ENCODE results near the gene EIF4G2. TPM values are rescaled to one million over a fixed set of nuclear protein-coding genes. Genes with fewer than 3 reads are reported as not detected.
A peak's percentile ranks its signal among the peaks of the same experiment; 100 is the strongest.

EIF4G2 gene
- total RNA-seq (1,000 to 10,000 TPM in 1 of 2 donors, 100 to 1,000 TPM in 1; 852 to 1,027 TPM), polyA plus RNA-seq (ENCODE audit: insufficient read length in 6 of 6) (1,000 to 10,000 TPM in 1 of 6 donors, 100 to 1,000 TPM in 5; 835 to 1,018 (median 941) TPM)
- long read RNA-seq, donor 1, transcript EIF4G2-201 (22 exons, 3,978 nt), result major isoform, 37 of 409 reads
- long read RNA-seq, donor 1, transcript EIF4G2-228 (2 exons, 523 nt), result minor isoform, 18 of 409 reads
- long read RNA-seq, donor 1, transcript EIF4G2-204 (3 exons, 690 nt), result minor isoform, 14 of 409 reads
- long read RNA-seq, donor 1, partial matches to known transcripts, result 331 of 409 reads
- long read RNA-seq, donor 1, other reads (novel, unspliced or antisense), result 0 of 409 reads
- long read RNA-seq, donor 2, transcript EIF4G2-228 (2 exons, 523 nt), result minor isoform, 14 of 386 reads
- long read RNA-seq, donor 2, transcript EIF4G2-201 (22 exons, 3,978 nt), result major isoform, 42 of 386 reads
- long read RNA-seq, donor 2, partial matches to known transcripts, result 317 of 386 reads
- long read RNA-seq, donor 2, other reads (novel, unspliced or antisense), result 0 of 386 reads
- long read RNA-seq, donor 3, transcript EIF4G2-201 (22 exons, 3,978 nt), result major isoform, 53 of 207 reads
- long read RNA-seq, donor 3, transcript EIF4G2-202 (21 exons, 3,346 nt), result minor isoform, 13 of 207 reads
- long read RNA-seq, donor 3, partial matches to known transcripts, result 133 of 207 reads
- long read RNA-seq, donor 3, other reads (novel, unspliced or antisense), result 0 of 207 reads
- long read RNA-seq, donor 4, transcript EIF4G2-201 (22 exons, 3,978 nt), result major isoform, 6 of 44 reads
- long read RNA-seq, donor 4, partial matches to known transcripts, result 31 of 44 reads
- long read RNA-seq, donor 4, other reads (novel, unspliced or antisense), result 4 of 44 reads
- long read RNA-seq, donor 5, transcript EIF4G2-228 (2 exons, 523 nt), result minor isoform, 13 of 282 reads
- long read RNA-seq, donor 5, transcript EIF4G2-201 (22 exons, 3,978 nt), result major isoform, 21 of 282 reads
- long read RNA-seq, donor 5, transcript EIF4G2-204 (3 exons, 690 nt), result minor isoform, 17 of 282 reads
- long read RNA-seq, donor 5, partial matches to known transcripts, result 221 of 282 reads
- long read RNA-seq, donor 5, other reads (novel, unspliced or antisense), result 5 of 282 reads
- long read RNA-seq, donor 6, transcript EIF4G2-201 (22 exons, 3,978 nt), result major isoform, 51 of 235 reads
- long read RNA-seq, donor 6, transcript EIF4G2-228 (2 exons, 523 nt), result minor isoform, 7 of 235 reads
- long read RNA-seq, donor 6, partial matches to known transcripts, result 168 of 235 reads
- long read RNA-seq, donor 6, other reads (novel, unspliced or antisense), result 0 of 235 reads
- long read RNA-seq, donor 7, transcript EIF4G2-201 (22 exons, 3,978 nt), result major isoform, 25 of 49 reads
- long read RNA-seq, donor 7, partial matches to known transcripts, result 19 of 49 reads
- long read RNA-seq, donor 7, other reads (novel, unspliced or antisense), result 0 of 49 reads
- long read RNA-seq, donor 8, transcript EIF4G2-201 (22 exons, 3,978 nt), result major isoform, 33 of 153 reads
- long read RNA-seq, donor 8, partial matches to known transcripts, result 111 of 153 reads
- long read RNA-seq, donor 8, other reads (novel, unspliced or antisense), result 0 of 153 reads
- long read RNA-seq, donor 9, partial matches to known transcripts, result 0 of 1 reads
- long read RNA-seq, donor 9, other reads (novel, unspliced or antisense), result 0 of 1 reads
- long read RNA-seq, donor 10, partial matches to known transcripts, result 14 of 14 reads
- long read RNA-seq, donor 10, other reads (novel, unspliced or antisense), result 0 of 14 reads
- long read RNA-seq, donor 11, transcript EIF4G2-204 (3 exons, 690 nt), result minor isoform, 20 of 477 reads
- long read RNA-seq, donor 11, transcript EIF4G2-228 (2 exons, 523 nt), result minor isoform, 11 of 477 reads
- long read RNA-seq, donor 11, transcript EIF4G2-201 (22 exons, 3,978 nt), result major isoform, 43 of 477 reads
- long read RNA-seq, donor 11, partial matches to known transcripts, result 394 of 477 reads
- long read RNA-seq, donor 11, other reads (novel, unspliced or antisense), result 0 of 477 reads
- long read RNA-seq, donor 12, transcript EIF4G2-201 (22 exons, 3,978 nt), result major isoform, 32 of 194 reads
- long read RNA-seq, donor 12, partial matches to known transcripts, result 154 of 194 reads
- long read RNA-seq, donor 12, other reads (novel, unspliced or antisense), result 0 of 194 reads

DNA sequence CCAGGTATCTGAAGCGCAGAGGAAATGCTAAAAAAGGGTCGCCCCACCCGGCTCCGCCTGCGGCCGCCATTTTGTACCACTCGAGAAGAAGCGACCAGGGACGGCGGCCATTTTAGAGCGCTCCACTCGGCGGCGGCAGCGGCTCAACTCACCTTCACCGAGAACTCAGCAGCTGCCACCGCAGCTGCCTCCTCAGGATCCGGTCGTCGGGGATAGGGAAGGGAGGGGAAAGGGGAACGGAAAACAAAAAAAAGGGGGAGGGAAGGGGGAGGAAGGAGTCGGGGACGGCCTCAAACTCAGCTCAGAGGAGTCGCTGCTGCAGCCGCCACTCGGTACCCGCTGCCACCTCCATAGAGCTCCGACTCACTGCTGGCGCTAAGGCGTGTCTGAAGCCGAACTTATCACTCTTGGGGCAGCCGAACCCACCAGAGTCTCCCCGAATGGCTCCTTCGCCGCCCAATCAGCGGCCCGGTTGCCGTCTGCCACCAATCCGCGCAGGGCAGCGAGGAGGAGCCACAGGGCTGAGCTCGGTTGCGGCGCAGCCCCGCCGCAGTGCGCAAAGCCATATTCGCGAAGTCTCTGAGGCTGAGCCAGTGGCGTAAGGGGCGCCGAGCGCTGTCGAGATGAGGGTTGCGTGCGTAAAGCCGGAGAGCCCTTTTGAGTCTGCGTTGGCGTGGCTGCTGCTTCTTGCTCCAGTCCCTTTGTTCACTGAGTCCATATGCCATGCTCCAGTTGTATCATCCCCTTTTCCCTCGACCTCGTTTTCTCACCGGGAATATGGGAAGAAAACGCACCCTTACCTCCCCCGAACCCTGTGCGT, at the start of gene EIF4G2:
TSS of gene EIF4G2 (minus strand) at position 374 of the 820 bp plus-strand sequence.
- no peaks in the 10 kb centered on the region for H3K27me3 ChIP-seq
- ATAC-seq (peak; percentile 96), DNase-seq (peak; percentile 98 to 100 (median 99))
- H3K9me3 ChIP-seq, result no peaks in the 10 kb centered on the region
- H3K36me3 ChIP-seq, result peaks cover 13 to 34% of the 10 kb centered on the region in 2 donors
- intact Hi-C loops (cut with DNase I), result loop anchor here in 1 of 2 donors (10.0 kb wide), 1 partner anchor 46 kb away; the partner anchor contains the start of gene ZBED5
- TF ChIP-seq, protein P1, sequence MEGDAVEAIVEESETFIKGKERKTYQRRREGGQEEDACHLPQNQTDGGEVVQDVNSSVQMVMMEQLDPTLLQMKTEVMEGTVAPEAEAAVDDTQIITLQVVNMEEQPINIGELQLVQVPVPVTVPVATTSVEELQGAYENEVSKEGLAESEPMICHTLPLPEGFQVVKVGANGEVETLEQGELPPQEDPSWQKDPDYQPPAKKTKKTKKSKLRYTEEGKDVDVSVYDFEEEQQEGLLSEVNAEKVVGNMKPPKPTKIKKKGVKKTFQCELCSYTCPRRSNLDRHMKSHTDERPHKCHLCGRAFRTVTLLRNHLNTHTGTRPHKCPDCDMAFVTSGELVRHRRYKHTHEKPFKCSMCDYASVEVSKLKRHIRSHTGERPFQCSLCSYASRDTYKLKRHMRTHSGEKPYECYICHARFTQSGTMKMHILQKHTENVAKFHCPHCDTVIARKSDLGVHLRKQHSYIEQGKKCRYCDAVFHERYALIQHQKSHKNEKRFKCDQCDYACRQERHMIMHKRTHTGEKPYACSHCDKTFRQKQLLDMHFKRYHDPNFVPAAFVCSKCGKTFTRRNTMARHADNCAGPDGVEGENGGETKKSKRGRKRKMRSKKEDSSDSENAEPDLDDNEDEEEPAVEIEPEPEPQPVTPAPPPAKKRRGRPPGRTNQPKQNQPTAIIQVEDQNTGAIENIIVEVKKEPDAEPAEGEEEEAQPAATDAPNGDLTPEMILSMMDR (IDR thresholded peaks at IDR 0.05), result no peak
- H3K4me1 ChIP-seq, result peaks cover 29 to 50% of the 10 kb centered on the region in 2 donors
- peak within 1 kb of the TSS; percentile 99 to 100 for H3K27ac ChIP-seq
- H3K4me3 ChIP-seq, result peak within 1 kb of the TSS; percentile 97 to 98

DNA sequence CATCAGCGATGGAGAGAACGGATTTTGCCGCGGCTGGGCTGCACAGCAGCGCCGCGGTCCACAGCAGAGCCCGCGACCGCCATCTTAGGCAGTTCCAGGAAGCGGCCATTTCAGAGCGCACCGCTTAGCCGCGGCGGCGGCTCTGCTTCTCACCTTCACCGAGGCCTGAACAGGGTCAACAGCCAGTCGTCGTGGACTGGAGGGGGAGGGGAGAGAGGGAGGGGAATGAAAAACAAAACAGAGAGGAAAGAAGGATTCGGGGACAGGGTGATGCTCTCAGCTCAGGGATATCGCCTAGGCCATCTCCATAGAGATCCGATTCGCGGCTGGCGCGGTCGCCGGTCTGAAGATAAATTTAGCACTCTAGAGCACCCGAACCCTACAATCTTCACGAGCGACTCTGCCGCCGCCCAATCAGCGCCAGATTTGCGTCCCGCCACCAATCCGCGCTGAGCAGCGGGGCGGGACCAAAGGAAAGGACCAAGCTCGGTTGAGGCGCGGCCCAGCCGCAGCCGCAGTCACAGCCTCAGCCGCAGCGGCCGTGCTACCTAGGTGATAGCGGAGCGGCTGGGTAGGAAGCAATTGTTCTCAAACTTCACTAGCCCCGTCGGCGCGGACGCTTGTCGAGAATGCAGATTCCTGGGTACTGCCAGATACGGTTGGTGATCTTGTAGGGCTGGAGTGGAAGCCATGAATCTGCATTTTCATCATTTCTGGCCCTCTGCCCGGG, 49.1 kb upstream of the EIF4G2 start, which contains the start of gene ZBED5:
TSS of gene ZBED5 (minus strand) at position 345 of the 730 bp plus-strand sequence. CDS start 3,108 bp downstream, outside the sequence.
- Histone ChIP-seq H3K27me3 (no peaks in the 10 kb centered on the region), H3K4me3 (peak within 1 kb of the TSS; percentile 78 to 89), H3K4me1 (peaks cover 15 to 33% of the 10 kb centered on the region in 2 donors), H3K27ac (peak within 1 kb of the TSS; percentile 99), H3K36me3 (peaks cover 0 to 31% of the 10 kb centered on the region in 2 donors), H3K9me3 (no peaks in the 10 kb centered on the region)
- TF ChIP-seq, protein P1 (IDR thresholded peaks at IDR 0.05), result no peak
- ATAC-seq (peak; percentile 96), DNase-seq (peak; percentile 97 to 99 (median 97))
- intact Hi-C loops (cut with DNase I), result loop anchor here in 1 of 2 donors (10.0 kb wide), 1 partner anchor 53 kb away; the partner anchor contains the start of gene EIF4G2

DNA sequence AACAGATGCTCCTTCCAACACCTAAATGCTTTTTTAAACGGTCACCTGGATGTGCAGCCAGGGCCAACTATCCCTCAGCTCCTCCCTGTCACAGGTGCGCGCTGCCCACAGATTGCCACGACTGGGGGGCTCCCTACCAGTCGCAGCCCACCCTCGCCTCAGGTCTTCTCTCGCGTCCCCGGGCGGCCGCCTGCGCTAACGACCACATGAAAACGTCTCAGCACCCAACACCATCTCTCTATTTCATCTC, 48.7 kb upstream of the EIF4G2 start:
- peak overlapping the region; percentile 78 to 89 for H3K4me3 ChIP-seq
- TF ChIP-seq, protein P1 (IDR thresholded peaks at IDR 0.05), result no peak
- intact Hi-C loops (cut with DNase I), result loop anchor here in 1 of 2 donors (10.0 kb wide), 1 partner anchor 53 kb away; the partner anchor contains the start of gene EIF4G2
- peak overlapping the region; percentile 99 for H3K27ac ChIP-seq
- H3K9me3 ChIP-seq, result no peaks in the 10 kb centered on the region
- peak; percentile 6 for ATAC-seq
- H3K27me3 ChIP-seq, result no peaks in the 10 kb centered on the region
- peaks cover 15 to 33% of the 10 kb centered on the region in 2 donors for H3K4me1 ChIP-seq
- H3K36me3 ChIP-seq, result peaks cover 0 to 36% of the 10 kb centered on the region in 2 donors
- no peak for DNase-seq
